OCI-LY7 (cell line): Measurements from ENCODE around the gene TRIM26. TPM values are rescaled to one million over a fixed set of nuclear protein-coding genes. Genes with fewer than 3 reads are reported as not detected.

ENCODE experiments used
- BruUV-seq: library from RNA; stranded (reverse); fragments of 400-500 nt; replicated peaks from 2 replicates; lab custom pipeline; 2021; lab: Mats Ljungman, UMichigan
- CTCF ChIA-PET: fragments of 300-600 bp; sonication (Branson Sonifier 250); formaldehyde crosslinking; loops from one replicate; lab custom pipeline; 2022; ENCODE audit warnings: antibody characterized with exemption; ENCODE audit not compliant: unreplicated experiment; lab: Charles Lee
- POLR2A ChIA-PET: fragments of 300-600 bp; sonication (Branson Sonifier 250); formaldehyde crosslinking; loops from one replicate; lab custom pipeline; 2022; ENCODE audit warnings: antibody characterized with exemption; lab: Charles Lee
- DNase-seq: peaks from one replicate; pipeline ENCODE4 v3.0.0-alpha.2; 2015; ENCODE audit warnings: low spot score
- H2AFZ ChIP-seq: fragments of 200-600 bp; sonication (generic), shearing (Covaris generic); 2 replicates; pipeline ENCODE4 v1.6.1; 2014; ENCODE audit warnings: mild to moderate bottlenecking, antibody characterized with exemption, low read length, moderate library complexity
- H3K27ac ChIP-seq: fragments of 200-600 bp; sonication (generic); 2 replicates; pipeline ENCODE4 v1.5.1; 2014; ENCODE audit warnings: mixed run types, low read depth, mild to moderate bottlenecking, moderate library complexity, low read length, inconsistent platforms; ENCODE audit not compliant: poor library complexity, severe bottlenecking
- H3K36me3 ChIP-seq: fragments of 200-600 bp; sonication (generic); 2 replicates; pipeline ENCODE4 v1.6.1; 2014; ENCODE audit warnings: mild to moderate bottlenecking, antibody characterized with exemption, low read length, moderate library complexity, mixed read lengths; ENCODE audit not compliant: insufficient read depth
- H3K4me1 ChIP-seq: fragments of 200-600 bp; sonication (generic); 2 replicates; pipeline ENCODE4 v1.5.1; 2014; ENCODE audit warnings: mild to moderate bottlenecking, low read length; ENCODE audit not compliant: insufficient read depth, poor library complexity, severe bottlenecking
- H3K4me2 ChIP-seq: fragments of 200-600 bp; sonication (generic); 2 replicates; pipeline ENCODE4 v1.6.1; 2014; ENCODE audit warnings: mild to moderate bottlenecking, low read length
- H3K4me3 ChIP-seq: fragments of 200-600 bp; sonication (generic); 2 replicates; pipeline ENCODE4 v1.5.1; 2014; ENCODE audit warnings: mild to moderate bottlenecking, low read depth, low read length; ENCODE audit not compliant: poor library complexity, severe bottlenecking
- H3K79me2 ChIP-seq: fragments of 200-600 bp; sonication (generic); 2 replicates; pipeline ENCODE4 v1.6.1; 2016; ENCODE audit warnings: low read depth, mild to moderate bottlenecking, low read length, moderate library complexity, mixed read lengths; ENCODE audit not compliant: insufficient read depth
- H3K9me2 ChIP-seq: fragments of 200-600 bp; sonication (generic); 2 replicates; pipeline ENCODE4 v1.6.1; 2016; ENCODE audit warnings: mild to moderate bottlenecking, low read length, mixed read lengths; ENCODE audit not compliant: insufficient read depth
- H3K9me3 ChIP-seq: fragments of 200-600 bp; sonication (generic); 2 replicates; pipeline ENCODE4 v1.6.1; 2014; ENCODE audit warnings: mild to moderate bottlenecking, mixed run types, low read length, mixed read lengths
- H4K20me1 ChIP-seq: fragments of 200-600 bp; sonication (generic); 2 replicates; pipeline ENCODE4 v1.6.1; 2014; ENCODE audit warnings: mild to moderate bottlenecking, antibody characterized with exemption, low read length, moderate library complexity, mixed read lengths; ENCODE audit not compliant: insufficient read depth
- CTCF ChIP-seq: fragments of 200-600 bp; sonication (generic); conservative IDR thresholded peaks from 2 replicates; pipeline ENCODE4 v1.5.1; 2014; ENCODE audit warnings: mild to moderate bottlenecking, antibody characterized with exemption, low read length, moderate library complexity, mixed read lengths
- EZH2phosphoT487 ChIP-seq: fragments of 200-600 bp; sonication (generic); IDR thresholded peaks from 2 replicates; pipeline ENCODE4 v1.6.1; 2018; ENCODE audit warnings: low read depth, borderline replicate concordance, mild to moderate bottlenecking, mixed run types, antibody characterized with exemption, low read length, moderate library complexity, mixed read lengths
- intact Hi-C: fragments of 100-400 bp; cut with micrococcal nuclease; formaldehyde crosslinking; loops from one replicate; pipeline ENCODE4 v1.10.0; 2022; ENCODE audit not compliant: unreplicated experiment
- total RNA-seq, 2 experiments: library from RNA; depleted of rRNA in 1 of 2; stranded (reverse); fragments of >200 nt in 1 of 2; shearing (Covaris generic) in 1 of 2; gene quantifications; 2 replicates each; pipeline ENCODE4 v1.2.3, GENCODE V29; 2014 to 2022

Gene TRIM26
- total RNA-seq, 2 experiments from 2014 or later = 53.2 to 53.3 TPM

GRCh38 chr6:30157581-30157980 lies 55.6 kb downstream of the TRIM26 start:
- ChIA-PET CTCF (no interaction called here), POLR2A (no interaction called here)
- H3K4me3 ChIP-seq = no peak overlapping the region
- no peak for DNase-seq
- no peaks in the 10 kb centered on the region for H4K20me1 ChIP-seq
- H3K4me1 ChIP-seq = no peaks in the 10 kb centered on the region
- H3K9me2 ChIP-seq = no peaks in the 10 kb centered on the region
- no peak overlapping the region for H2AFZ ChIP-seq
- intact Hi-C loops = no loop called here
- no peak overlapping the region for H3K4me2 ChIP-seq
- no peaks in the 10 kb centered on the region for H3K79me2 ChIP-seq
- no peaks in the 10 kb centered on the region for H3K9me3 ChIP-seq
- no peak for TF ChIP-seq EZH2phosphoT487
- TF ChIP-seq CTCF = no peak
- BruUV-seq = no TSS peak
- no peak overlapping the region for H3K27ac ChIP-seq
- no peaks in the 10 kb centered on the region for H3K36me3 ChIP-seq

GRCh38 chr6:30156774-30157173 lies 56.4 kb downstream of the TRIM26 start:
- Histone ChIP-seq H3K4me2 (no peak overlapping the region), H3K79me2 (no peaks in the 10 kb centered on the region), H3K4me1 (no peaks in the 10 kb centered on the region), H3K9me2 (no peaks in the 10 kb centered on the region), H3K9me3 (no peaks in the 10 kb centered on the region), H4K20me1 (no peaks in the 10 kb centered on the region), H2AFZ (no peak overlapping the region), H3K27ac (no peak overlapping the region), H3K36me3 (no peaks in the 10 kb centered on the region), H3K4me3 (no peak overlapping the region)
- CTCF ChIA-PET = no interaction called here
- no TSS peak for BruUV-seq
- intact Hi-C loops = no loop called here
- DNase-seq = no peak
- TF ChIP-seq CTCF (no peak), EZH2phosphoT487 (no peak)
- POLR2A ChIA-PET = interaction anchor here (0.6 kb wide), 1 partner anchor 307 kb away, joined by 3 read pairs; no protein-coding TSS in a partner anchor

GRCh38 chr6:30156262-30156599 lies 57.0 kb downstream of the TRIM26 start:
- Histone ChIP-seq H2AFZ (no peak overlapping the region), H3K27ac (no peak overlapping the region), H3K36me3 (no peaks in the 10 kb centered on the region), H3K9me3 (no peaks in the 10 kb centered on the region), H3K4me2 (no peak overlapping the region), H3K9me2 (no peaks in the 10 kb centered on the region), H4K20me1 (no peaks in the 10 kb centered on the region), H3K4me1 (no peaks in the 10 kb centered on the region), H3K79me2 (no peaks in the 10 kb centered on the region), H3K4me3 (no peak overlapping the region)
- no TSS peak for BruUV-seq
- CTCF ChIA-PET = no interaction called here
- intact Hi-C loops = no loop called here
- POLR2A ChIA-PET = no interaction called here
- no peak for DNase-seq
- no peak for TF ChIP-seq CTCF
- TF ChIP-seq EZH2phosphoT487 = no peak
